Measurements from ENCODE around the gene SIVA1. TPM values are rescaled to one million over a fixed set of nuclear protein-coding genes. Genes with fewer than 3 reads are reported as not detected.

Gene SIVA1
- total RNA-seq, 2 experiments from 2014 or later = 111 to 124 TPM

DNA sequence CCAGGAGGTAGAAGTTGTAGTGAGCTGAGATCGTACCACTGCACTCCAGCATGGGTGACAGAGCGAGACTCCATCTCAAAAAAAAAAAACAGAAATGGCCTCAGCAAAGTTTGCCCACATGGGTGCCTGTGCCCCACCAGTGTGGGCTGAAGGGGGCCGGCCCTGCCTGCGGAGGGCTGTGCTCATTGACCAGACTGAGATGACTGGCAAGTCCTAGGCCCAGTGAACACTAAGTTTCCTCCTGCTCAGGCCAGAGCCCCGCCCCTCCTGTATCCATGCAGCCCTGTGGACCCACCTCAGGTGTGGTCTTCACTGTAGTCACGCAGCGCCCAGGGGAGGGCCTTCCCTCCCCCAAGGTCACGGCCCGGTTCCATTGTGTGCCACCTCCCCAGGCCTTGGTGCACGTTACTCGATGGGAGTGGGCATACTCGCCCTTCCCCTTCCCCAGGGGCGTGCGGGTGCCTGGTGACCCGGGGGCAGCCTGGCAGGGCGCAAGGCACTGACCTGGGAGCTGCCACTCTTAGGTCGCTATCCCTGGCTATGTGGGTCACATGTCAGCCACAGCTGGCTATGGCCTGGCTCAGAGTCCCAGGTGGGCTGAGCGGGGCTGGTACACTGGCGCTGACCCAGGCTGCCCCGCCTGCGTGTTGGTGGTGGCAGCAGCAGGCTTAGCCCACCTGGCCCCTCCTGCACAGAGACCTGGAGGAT, 47.5 kb upstream of the SIVA1 start:
- intact Hi-C loops (cut with DNase I, micrococcal nuclease) = loop anchor here in 1 of 2 experiments (5.0 kb wide), 1 partner anchor 568 kb away; the partner anchor contains the start of gene KIF26A
- Mint-ChIP-seq H3K27me3 (no peaks in the 10 kb centered on the region), H3K4me3 (no peak overlapping the region), H3K9me3 (no peaks in the 10 kb centered on the region), H3K36me3 (ENCODE audit: low read depth) (peaks cover 23% of the 10 kb centered on the region), H3K4me1 (ENCODE audit: low read depth) (peaks cover 5% of the 10 kb centered on the region), H3K27ac (no peak overlapping the region)
- H3K27ac ChIP-seq (ENCODE audit: low read depth in 1 of 2, low read length in 2 of 2) = peak overlapping the region in 1 of 2 donors; percentile 7
- DNase-seq = no peak
- ChIA-PET CTCF (no interaction called here), POLR2A (no interaction called here)
- TF ChIP-seq, protein P1, sequence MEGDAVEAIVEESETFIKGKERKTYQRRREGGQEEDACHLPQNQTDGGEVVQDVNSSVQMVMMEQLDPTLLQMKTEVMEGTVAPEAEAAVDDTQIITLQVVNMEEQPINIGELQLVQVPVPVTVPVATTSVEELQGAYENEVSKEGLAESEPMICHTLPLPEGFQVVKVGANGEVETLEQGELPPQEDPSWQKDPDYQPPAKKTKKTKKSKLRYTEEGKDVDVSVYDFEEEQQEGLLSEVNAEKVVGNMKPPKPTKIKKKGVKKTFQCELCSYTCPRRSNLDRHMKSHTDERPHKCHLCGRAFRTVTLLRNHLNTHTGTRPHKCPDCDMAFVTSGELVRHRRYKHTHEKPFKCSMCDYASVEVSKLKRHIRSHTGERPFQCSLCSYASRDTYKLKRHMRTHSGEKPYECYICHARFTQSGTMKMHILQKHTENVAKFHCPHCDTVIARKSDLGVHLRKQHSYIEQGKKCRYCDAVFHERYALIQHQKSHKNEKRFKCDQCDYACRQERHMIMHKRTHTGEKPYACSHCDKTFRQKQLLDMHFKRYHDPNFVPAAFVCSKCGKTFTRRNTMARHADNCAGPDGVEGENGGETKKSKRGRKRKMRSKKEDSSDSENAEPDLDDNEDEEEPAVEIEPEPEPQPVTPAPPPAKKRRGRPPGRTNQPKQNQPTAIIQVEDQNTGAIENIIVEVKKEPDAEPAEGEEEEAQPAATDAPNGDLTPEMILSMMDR (IDR thresholded peaks at IDR 0.05) = no peak
- H3K27me3 ChIP-seq (ENCODE audit: control insufficient read depth in 1 of 2, insufficient read depth in 2 of 2, low read length in 2 of 2) = no peaks in the 10 kb centered on the region
- H3K9me3 ChIP-seq (ENCODE audit: control insufficient read depth in 1 of 2, insufficient read depth in 1 of 2, low read length in 2 of 2) = no peaks in the 10 kb centered on the region
- H3K4me1 ChIP-seq (ENCODE audit: insufficient read depth, low read length) = peaks cover 8% of the 10 kb centered on the region
- H3K36me3 ChIP-seq (ENCODE audit: insufficient read depth, low read length) = peaks cover 46% of the 10 kb centered on the region
- H3K4me3 ChIP-seq (ENCODE audit: low read length) = no peak overlapping the region
- no peak for ATAC-seq (ENCODE audit: poor library complexity)

DNA sequence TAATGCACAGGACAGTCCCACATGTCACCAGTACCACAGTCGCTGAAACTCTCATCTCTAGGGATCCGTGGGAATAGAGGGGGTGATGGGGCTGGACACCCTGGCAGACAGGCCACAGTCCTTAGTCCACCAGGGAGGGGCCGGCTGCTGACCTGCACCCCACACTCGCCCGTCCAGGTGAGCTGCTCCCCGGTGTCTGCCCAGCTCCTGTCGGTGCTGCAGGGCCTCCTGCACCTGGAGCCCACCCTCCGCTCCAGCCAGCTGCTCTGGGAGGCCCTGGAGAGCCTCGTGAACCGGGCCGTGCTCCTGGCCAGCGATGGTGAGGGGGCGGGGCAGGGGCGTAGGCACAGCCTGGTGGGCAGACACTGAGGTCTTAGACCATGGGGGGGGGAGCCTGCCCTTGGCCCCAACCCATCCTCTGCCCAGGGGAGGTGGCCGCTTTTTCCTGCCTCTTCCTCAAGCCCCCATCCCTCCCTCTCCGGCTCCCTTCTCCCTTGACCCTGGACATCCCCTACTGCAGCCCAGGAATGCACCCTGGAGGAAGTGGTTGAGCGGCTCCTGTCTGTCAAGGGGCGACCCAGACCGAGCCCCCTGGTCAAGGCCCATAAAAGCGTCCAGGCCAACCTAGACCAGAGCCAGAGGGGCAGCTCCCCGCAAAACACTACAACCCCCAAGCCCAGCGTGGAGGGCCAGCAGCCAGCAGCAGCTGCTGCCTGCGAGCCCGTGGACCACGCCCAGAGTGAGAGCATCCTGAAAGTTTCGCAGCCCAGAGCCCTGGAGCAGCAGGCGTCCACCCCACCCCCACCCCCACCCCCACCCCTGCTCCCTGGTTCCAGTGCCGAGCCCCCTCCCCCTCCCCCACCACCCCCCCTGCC, 46.0 kb upstream of the SIVA1 start:
- no peak for ATAC-seq (ENCODE audit: poor library complexity)

More for the DNA sequence above, 46.0 kb upstream of the SIVA1 start:
- CTCF ChIA-PET = no interaction called here
- Histone ChIP-seq H3K4me3 (ENCODE audit: low read length) (no peak overlapping the region), H3K27me3 (ENCODE audit: control insufficient read depth in 1 of 2, insufficient read depth in 2 of 2, low read length in 2 of 2) (no peaks in the 10 kb centered on the region), H3K36me3 (ENCODE audit: insufficient read depth, low read length) (peaks cover 52% of the 10 kb centered on the region), H3K9me3 (ENCODE audit: control insufficient read depth in 1 of 2, insufficient read depth in 1 of 2, low read length in 2 of 2) (no peaks in the 10 kb centered on the region), H3K27ac (ENCODE audit: low read depth in 1 of 2, low read length in 2 of 2) (no peak overlapping the region), H3K4me1 (ENCODE audit: insufficient read depth, low read length) (peaks cover 8% of the 10 kb centered on the region)
- Mint-ChIP-seq H3K36me3 (ENCODE audit: low read depth) (peaks cover 21% of the 10 kb centered on the region), H3K4me3 (no peak overlapping the region), H3K27ac (no peak overlapping the region), H3K27me3 (no peaks in the 10 kb centered on the region), H3K4me1 (ENCODE audit: low read depth) (peaks cover 5% of the 10 kb centered on the region), H3K9me3 (no peaks in the 10 kb centered on the region)
- DNase-seq = no peak
- TF ChIP-seq, protein P1 (IDR thresholded peaks at IDR 0.05) = no peak
- POLR2A ChIA-PET = interaction anchor here (1.0 to 1.4 kb wide), 2 partner anchors 42 to 45 kb away, joined by 3 read pairs; partner anchors contain the start of gene SIVA1
- intact Hi-C loops (cut with DNase I, micrococcal nuclease) = loop anchor here in 1 of 2 experiments (5.0 kb wide), 1 partner anchor 570 kb away; the partner anchor contains the start of gene KIF26A

Data from CD4-positive, alpha-beta T cell (primary cell).